ENCODE measurements around the gene CHCHD6.

- TF ChIP-seq GATA2 (IDR thresholded peaks at IDR 0.05; ENCODE audit: low read depth, low read length) (0 out of 2 replicates have a peak, but pooled peaks have one; percentile 29), GATA3 (IDR thresholded peaks at IDR 0.05; ENCODE audit: low read depth, low read length) (no peak)
Observed at GRCh38 chr3:126752303-126753190, 48.5 kb downstream of the CHCHD6 start.
